ENCODE data around the gene TEX101.
"Not testable (repeated sequence)": the region's sequence is repeated elsewhere in the genome, so short reads cannot be mapped to it uniquely, and the experiment has no call there.

TEX101 gene

GRCh38 chr19:43422000-43422688 lies 7.5 kb downstream of the TEX101 start:
- DNase-seq, result no peak

GRCh38 chr19:43422689-43423066 lies 8.0 kb downstream of the TEX101 start:
- no peak for DNase-seq

- DNase-seq, result no peak
Measured at GRCh38 chr19:43423779-43424178, 9.1 kb downstream of the TEX101 start.

- DNase-seq, result peak in 1 of 2 experiments; percentile 19
Measured at GRCh38 chr19:43425567-43426392, 11.1 kb downstream of the TEX101 start.

- DNase-seq, result no peak
Measured at GRCh38 chr19:43429395-43429794, 14.7 kb downstream of the TEX101 start.

- DNase-seq, result no peak
Measured at GRCh38 chr19:43430142-43430710, 15.5 kb downstream of the TEX101 start.

- DNase-seq, result no peak
Measured at GRCh38 chr19:43430976-43431375, 16.3 kb downstream of the TEX101 start.

- no peak for DNase-seq
Measured at GRCh38 chr19:43433358-43433673, 18.6 kb downstream of the TEX101 start.

GRCh38 chr19:43433689-43434088 lies 19.0 kb downstream of the TEX101 start:
- no peak for DNase-seq

GRCh38 chr19:43435775-43436174 lies 21.1 kb downstream of the TEX101 start:
- DNase-seq, result no peak

- DNase-seq, result not testable (repeated sequence)
Measured at GRCh38 chr19:43437284-43437683, 22.6 kb downstream of the TEX101 start.

- no peak for DNase-seq
Measured at GRCh38 chr19:43437712-43438111, 23.0 kb downstream of the TEX101 start.

- DNase-seq, result peak; percentile 24 to 31
Measured at GRCh38 chr19:43438291-43439031, 23.8 kb downstream of the TEX101 start.

GRCh38 chr19:43439032-43439708 lies 24.5 kb downstream of the TEX101 start:
- no peak for DNase-seq

- no peak for DNase-seq
Measured at GRCh38 chr19:43439709-43440063, 25.0 kb downstream of the TEX101 start.

- no peak for DNase-seq
Measured at GRCh38 chr19:43441716-43442115, 27.0 kb downstream of the TEX101 start.

GRCh38 chr19:43444091-43444490 lies 29.4 kb downstream of the TEX101 start:
- DNase-seq, result not testable (repeated sequence)

- DNase-seq, result no peak
Measured at GRCh38 chr19:43444531-43445287, 30.0 kb downstream of the TEX101 start.

- no peak for DNase-seq
Measured at GRCh38 chr19:43445426-43445825, 30.7 kb downstream of the TEX101 start.

GRCh38 chr19:43446746-43447489 lies 32.2 kb downstream of the TEX101 start:
- peak; percentile 35 to 43 for DNase-seq

- DNase-seq, result no peak
Measured at GRCh38 chr19:43447655-43448054, 33.0 kb downstream of the TEX101 start.
